ENCODE measurements around the gene ADCY7.

DNA sequence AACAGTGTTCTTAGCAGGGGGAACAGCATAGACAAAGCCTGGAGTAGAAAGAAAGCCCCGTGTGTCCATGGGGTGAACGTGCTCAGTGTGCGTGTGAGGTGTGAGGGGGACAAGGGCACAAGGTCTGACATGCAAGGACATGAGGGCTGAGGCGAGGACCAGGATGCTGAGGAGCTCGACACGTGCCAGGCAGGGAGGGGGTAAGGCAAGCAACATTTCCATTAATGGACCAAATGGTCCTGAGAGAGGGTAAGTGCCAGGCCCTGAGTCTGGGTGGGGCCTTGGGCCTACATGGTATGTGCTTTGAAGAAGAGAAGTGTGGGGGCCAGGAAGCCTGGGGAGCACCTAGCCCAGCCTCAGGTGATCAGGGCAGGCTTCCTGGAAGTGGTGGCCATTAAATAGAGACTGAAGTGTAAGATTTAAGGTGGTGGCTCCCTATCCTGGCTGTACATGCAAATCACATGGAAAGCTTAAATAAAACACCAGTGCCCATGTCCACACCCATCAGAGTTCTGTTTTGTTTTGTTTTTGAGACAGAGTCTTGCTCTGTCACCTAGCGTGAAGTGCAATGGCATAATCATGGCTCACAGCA, 29.3 kb downstream of the ADCY7 start:
- TF ChIP-seq BHLHE40 (IDR thresholded peaks at IDR 0.05; ENCODE audit: borderline replicate concordance) (no peak), PKNOX1 (IDR thresholded peaks at IDR 0.05) (no peak), LEF1 (IDR thresholded peaks at IDR 0.05; ENCODE audit: borderline replicate concordance) (no peak), TARDBP (IDR thresholded peaks at IDR 0.05) (no peak), ELF4 (IDR thresholded peaks at IDR 0.05) (no peak), ZNF384 (IDR thresholded peaks at IDR 0.05) (no peak)
